ENCODE measurements around the gene SEBOX. TPM values are rescaled to one million over a fixed set of nuclear protein-coding genes. Genes with fewer than 3 reads are reported as not detected.
A peak's percentile ranks its signal among the peaks of the same experiment; 100 is the strongest.

The SEBOX gene
- total RNA-seq, 1 experiment from 2014 or later, result not detected

GRCh38 chr17:28348979-28349378, 16.0 kb downstream of the SEBOX start:
- CTCF ChIA-PET, result no interaction called here
- POLR2A ChIA-PET (ENCODE audit: unreplicated experiment), result no interaction called here
- H3K27me3 ChIP-seq (ENCODE audit: low read length), result no peaks in the 10 kb centered on the region
- H3K9me2 ChIP-seq (replicated peaks; ENCODE audit: low read length), result no peaks in the 10 kb centered on the region
- H3K79me2 ChIP-seq (ENCODE audit: low read length), result no peaks in the 10 kb centered on the region
- no TSS peak for BruUV-seq (replicated peaks)
- peaks cover 25% of the 10 kb centered on the region; the same call in 1 of the 2 replicates for H3K36me3 ChIP-seq (ENCODE audit: low read depth, low read length)
- H3F3A ChIP-seq (ENCODE audit: low read length, unreplicated experiment), result peaks cover 6% of the 10 kb centered on the region
- no peak overlapping the region for H3K4me3 ChIP-seq (ENCODE audit: low read length)
- peaks cover 28% of the 10 kb centered on the region for H3K4me1 ChIP-seq (ENCODE audit: insufficient read depth, low read length)
- TF ChIP-seq EZH2 (IDR thresholded peaks at IDR 0.05; ENCODE audit: low read length, unreplicated experiment), result no peak
- TF ChIP-seq CTCF (conservative IDR thresholded peaks at IDR 0.05; ENCODE audit: low read depth, low read length), result no peak
- no peak for TF ChIP-seq EZH2phosphoT487 (IDR thresholded peaks at IDR 0.05; ENCODE audit: borderline replicate concordance, low read length)
- intact Hi-C loops (cut with micrococcal nuclease), result no loop called here
- ATAC-seq (no peak), DNase-seq (no peak)
- no peak overlapping the region for H3K27ac ChIP-seq (ENCODE audit: low read length)
- H4K20me1 ChIP-seq (ENCODE audit: low read length), result no peaks in the 10 kb centered on the region
- H2AFZ ChIP-seq (ENCODE audit: low read length), result no peak overlapping the region
- H3K4me2 ChIP-seq (ENCODE audit: low read length), result no peak overlapping the region
- H3K9ac ChIP-seq (ENCODE audit: low read length), result no peak overlapping the region
- H3K9me3 ChIP-seq (ENCODE audit: low read length), result no peaks in the 10 kb centered on the region

- BruUV-seq (replicated peaks), result TSS peak; percentile 13
- Histone ChIP-seq H3K9ac (ENCODE audit: low read length) (peak overlapping the region; percentile 55), H3K9me2 (replicated peaks; ENCODE audit: low read length) (no peaks in the 10 kb centered on the region), H3K4me1 (ENCODE audit: insufficient read depth, low read length) (peaks cover 28% of the 10 kb centered on the region), H4K20me1 (ENCODE audit: low read length) (no peaks in the 10 kb centered on the region), H3K79me2 (ENCODE audit: low read length) (no peaks in the 10 kb centered on the region), H3K27me3 (ENCODE audit: low read length) (no peaks in the 10 kb centered on the region), H3K4me3 (ENCODE audit: low read length) (no peak overlapping the region; the same call in 1 of the 2 replicates), H3K9me3 (ENCODE audit: low read length) (no peaks in the 10 kb centered on the region), H3K4me2 (ENCODE audit: low read length) (peak overlapping the region; percentile 74), H3F3A (ENCODE audit: low read length, unreplicated experiment) (peaks cover 6% of the 10 kb centered on the region), H2AFZ (ENCODE audit: low read length) (no peak overlapping the region), H3K36me3 (ENCODE audit: low read depth, low read length) (peaks cover 16% of the 10 kb centered on the region; the same call in 1 of the 2 replicates), H3K27ac (ENCODE audit: low read length) (peak overlapping the region; percentile 92)
- ATAC-seq (peak; percentile 89), DNase-seq (peak; percentile 92)
- intact Hi-C loops (cut with micrococcal nuclease), result loop anchor here (1.0 kb wide), 1 partner anchor 10 kb away; the partner anchor contains the start of gene POLDIP2
- ChIA-PET CTCF (interaction anchor here (1.0 kb wide), 1 partner anchor 12 kb away, joined by 5 read pairs; the partner anchor contains the start of genes IFT20 and TNFAIP1), POLR2A (ENCODE audit: unreplicated experiment) (interaction anchor here (1.9 kb wide), 1 partner anchor 12 kb away, joined by 14 read pairs; the partner anchor contains the start of genes IFT20 and TNFAIP1)
- TF ChIP-seq EZH2phosphoT487 (IDR thresholded peaks at IDR 0.05; ENCODE audit: borderline replicate concordance, low read length) (no peak), CTCF (conservative IDR thresholded peaks at IDR 0.05; ENCODE audit: low read depth, low read length) (no peak), EZH2 (IDR thresholded peaks at IDR 0.05; ENCODE audit: low read length, unreplicated experiment) (no peak)
Measured at GRCh38 chr17:28347261-28347891, 17.6 kb downstream of the SEBOX start.
